ENCODE measurements around the gene CACNA2D2. TPM values are rescaled to one million over a fixed set of nuclear protein-coding genes. Genes with fewer than 3 reads are reported as not detected.

CACNA2D2 gene
- polyA plus RNA-seq, 2 donors: 0.28 to 0.31 TPM

- no peaks in the 10 kb centered on the region for H3K9me3 ChIP-seq (ENCODE audit: control insufficient read depth in 2 of 2, insufficient read depth in 1 of 2, low read depth in 1 of 2, low read length in 1 of 2)
- 38 to 56% methylated on average over 10 of the region's 10 CpGs for WGBS, 2 donors
- H3K4me3 ChIP-seq (ENCODE audit: low read depth in 1 of 2, low read length in 2 of 2): no peak overlapping the region
- H3K4me1 ChIP-seq (ENCODE audit: control insufficient read depth in 2 of 2, insufficient read depth in 2 of 2, low read length in 1 of 2): no peaks in the 10 kb centered on the region
- no peak overlapping the region for H3K27ac ChIP-seq (ENCODE audit: low read depth in 2 of 2, low read length in 1 of 2)
- no peaks in the 10 kb centered on the region for H3K27me3 ChIP-seq (ENCODE audit: control insufficient read depth in 1 of 2, insufficient read depth in 2 of 2, low read length in 2 of 2)
- H3K36me3 ChIP-seq (ENCODE audit: control insufficient read depth in 2 of 2, insufficient read depth in 2 of 2, low read length in 1 of 2): no peaks in the 10 kb centered on the region
Measured at GRCh38 chr3:50473768-50474167, 29.7 kb downstream of the CACNA2D2 start.

GRCh38 chr3:50472958-50473357, 30.5 kb downstream of the CACNA2D2 start:
- H3K27ac ChIP-seq (ENCODE audit: low read depth in 2 of 2, low read length in 1 of 2): no peak overlapping the region
- H3K36me3 ChIP-seq (ENCODE audit: control insufficient read depth in 2 of 2, insufficient read depth in 2 of 2, low read length in 1 of 2): no peaks in the 10 kb centered on the region
- no peaks in the 10 kb centered on the region for H3K9me3 ChIP-seq (ENCODE audit: control insufficient read depth in 2 of 2, insufficient read depth in 1 of 2, low read depth in 1 of 2, low read length in 1 of 2)
- H3K27me3 ChIP-seq (ENCODE audit: control insufficient read depth in 1 of 2, insufficient read depth in 2 of 2, low read length in 2 of 2): no peaks in the 10 kb centered on the region
- WGBS, 2 donors: 75 to 76% methylated on average over 6 of the region's 6 CpGs
- H3K4me3 ChIP-seq (ENCODE audit: low read depth in 1 of 2, low read length in 2 of 2): no peak overlapping the region
- no peaks in the 10 kb centered on the region for H3K4me1 ChIP-seq (ENCODE audit: control insufficient read depth in 2 of 2, insufficient read depth in 2 of 2, low read length in 1 of 2)

- Histone ChIP-seq H3K36me3 (ENCODE audit: control insufficient read depth in 2 of 2, insufficient read depth in 2 of 2, low read length in 1 of 2) (no peaks in the 10 kb centered on the region), H3K27ac (ENCODE audit: low read depth in 2 of 2, low read length in 1 of 2) (no peak overlapping the region), H3K4me3 (ENCODE audit: low read depth in 1 of 2, low read length in 2 of 2) (no peak overlapping the region), H3K27me3 (ENCODE audit: control insufficient read depth in 1 of 2, insufficient read depth in 2 of 2, low read length in 2 of 2) (no peaks in the 10 kb centered on the region), H3K4me1 (ENCODE audit: control insufficient read depth in 2 of 2, insufficient read depth in 2 of 2, low read length in 1 of 2) (no peaks in the 10 kb centered on the region), H3K9me3 (ENCODE audit: control insufficient read depth in 2 of 2, insufficient read depth in 1 of 2, low read depth in 1 of 2, low read length in 1 of 2) (no peaks in the 10 kb centered on the region)
- 86 to 89% methylated on average over 12 of the region's 12 CpGs for WGBS, 2 donors
Measured at GRCh38 chr3:50470658-50471057, 32.8 kb downstream of the CACNA2D2 start.

- no peaks in the 10 kb centered on the region for H3K9me3 ChIP-seq (ENCODE audit: control insufficient read depth in 2 of 2, insufficient read depth in 1 of 2, low read depth in 1 of 2, low read length in 1 of 2)
- 75 to 80% methylated on average over 10 of the region's 10 CpGs for WGBS, 2 donors
Measured at GRCh38 chr3:50467919-50468318, 35.5 kb downstream of the CACNA2D2 start.

GRCh38 chr3:50466177-50466576, 37.3 kb downstream of the CACNA2D2 start:
- Histone ChIP-seq H3K36me3 (ENCODE audit: control insufficient read depth in 2 of 2, insufficient read depth in 2 of 2, low read length in 1 of 2) (no peaks in the 10 kb centered on the region), H3K4me1 (ENCODE audit: control insufficient read depth in 2 of 2, insufficient read depth in 2 of 2, low read length in 1 of 2) (no peaks in the 10 kb centered on the region), H3K27ac (ENCODE audit: low read depth in 2 of 2, low read length in 1 of 2) (no peak overlapping the region), H3K9me3 (ENCODE audit: control insufficient read depth in 2 of 2, insufficient read depth in 1 of 2, low read depth in 1 of 2, low read length in 1 of 2) (no peaks in the 10 kb centered on the region), H3K4me3 (ENCODE audit: low read depth in 1 of 2, low read length in 2 of 2) (no peak overlapping the region), H3K27me3 (ENCODE audit: control insufficient read depth in 1 of 2, insufficient read depth in 2 of 2, low read length in 2 of 2) (no peaks in the 10 kb centered on the region)
- WGBS, 2 donors: 80 to 87% methylated on average over 6 of the region's 6 CpGs

More at GRCh38 chr3:50467919-50468318, 35.5 kb downstream of the CACNA2D2 start:
- H3K27ac ChIP-seq (ENCODE audit: low read depth in 2 of 2, low read length in 1 of 2): no peak overlapping the region
- no peak overlapping the region for H3K4me3 ChIP-seq (ENCODE audit: low read depth in 1 of 2, low read length in 2 of 2)
- H3K4me1 ChIP-seq (ENCODE audit: control insufficient read depth in 2 of 2, insufficient read depth in 2 of 2, low read length in 1 of 2): no peaks in the 10 kb centered on the region
- H3K36me3 ChIP-seq (ENCODE audit: control insufficient read depth in 2 of 2, insufficient read depth in 2 of 2, low read length in 1 of 2): no peaks in the 10 kb centered on the region
- no peaks in the 10 kb centered on the region for H3K27me3 ChIP-seq (ENCODE audit: control insufficient read depth in 1 of 2, insufficient read depth in 2 of 2, low read length in 2 of 2)

- Histone ChIP-seq H3K4me3 (ENCODE audit: low read depth in 1 of 2, low read length in 2 of 2) (no peak overlapping the region), H3K27ac (ENCODE audit: low read depth in 2 of 2, low read length in 1 of 2) (no peak overlapping the region), H3K4me1 (ENCODE audit: control insufficient read depth in 2 of 2, insufficient read depth in 2 of 2, low read length in 1 of 2) (no peaks in the 10 kb centered on the region), H3K27me3 (ENCODE audit: control insufficient read depth in 1 of 2, insufficient read depth in 2 of 2, low read length in 2 of 2) (no peaks in the 10 kb centered on the region), H3K9me3 (ENCODE audit: control insufficient read depth in 2 of 2, insufficient read depth in 1 of 2, low read depth in 1 of 2, low read length in 1 of 2) (no peaks in the 10 kb centered on the region), H3K36me3 (ENCODE audit: control insufficient read depth in 2 of 2, insufficient read depth in 2 of 2, low read length in 1 of 2) (no peaks in the 10 kb centered on the region)
- WGBS, 2 donors: 74 to 75% methylated on average over 6 of the region's 6 CpGs
Measured at GRCh38 chr3:50464569-50464968, 38.9 kb downstream of the CACNA2D2 start.

- Histone ChIP-seq H3K4me1 (ENCODE audit: control insufficient read depth in 2 of 2, insufficient read depth in 2 of 2, low read length in 1 of 2) (no peaks in the 10 kb centered on the region), H3K27me3 (ENCODE audit: control insufficient read depth in 1 of 2, insufficient read depth in 2 of 2, low read length in 2 of 2) (no peaks in the 10 kb centered on the region), H3K27ac (ENCODE audit: low read depth in 2 of 2, low read length in 1 of 2) (no peak overlapping the region), H3K4me3 (ENCODE audit: low read depth in 1 of 2, low read length in 2 of 2) (no peak overlapping the region), H3K36me3 (ENCODE audit: control insufficient read depth in 2 of 2, insufficient read depth in 2 of 2, low read length in 1 of 2) (no peaks in the 10 kb centered on the region), H3K9me3 (ENCODE audit: control insufficient read depth in 2 of 2, insufficient read depth in 1 of 2, low read depth in 1 of 2, low read length in 1 of 2) (no peaks in the 10 kb centered on the region)
- 73 to 77% methylated on average over 3 of the region's 3 CpGs for WGBS, 2 donors
Measured at GRCh38 chr3:50459785-50460184, 43.6 kb downstream of the CACNA2D2 start.

GRCh38 chr3:50457988-50458387, 45.4 kb downstream of the CACNA2D2 start:
- no peaks in the 10 kb centered on the region for H3K4me1 ChIP-seq (ENCODE audit: control insufficient read depth in 2 of 2, insufficient read depth in 2 of 2, low read length in 1 of 2)
- H3K27ac ChIP-seq (ENCODE audit: low read depth in 2 of 2, low read length in 1 of 2): no peak overlapping the region
- no peaks in the 10 kb centered on the region for H3K27me3 ChIP-seq (ENCODE audit: control insufficient read depth in 1 of 2, insufficient read depth in 2 of 2, low read length in 2 of 2)
- H3K36me3 ChIP-seq (ENCODE audit: control insufficient read depth in 2 of 2, insufficient read depth in 2 of 2, low read length in 1 of 2): no peaks in the 10 kb centered on the region
- H3K9me3 ChIP-seq (ENCODE audit: control insufficient read depth in 2 of 2, insufficient read depth in 1 of 2, low read depth in 1 of 2, low read length in 1 of 2): no peaks in the 10 kb centered on the region
- no peak overlapping the region for H3K4me3 ChIP-seq (ENCODE audit: low read depth in 1 of 2, low read length in 2 of 2)
- WGBS, 2 donors: 82 to 91% methylated on average over 7 of the region's 7 CpGs

- no peaks in the 10 kb centered on the region for H3K4me1 ChIP-seq (ENCODE audit: control insufficient read depth in 2 of 2, insufficient read depth in 2 of 2, low read length in 1 of 2)
- WGBS, 2 donors: 73 to 75% methylated on average over 31 of the region's 31 CpGs
Measured at GRCh38 chr3:50455161-50456018, 48.0 kb downstream of the CACNA2D2 start.

GRCh38 chr3:50454481-50455070, 48.9 kb downstream of the CACNA2D2 start:
- WGBS, 2 donors: 79 to 83% methylated on average over 10 of the region's 10 CpGs
- Histone ChIP-seq H3K36me3 (ENCODE audit: control insufficient read depth in 2 of 2, insufficient read depth in 2 of 2, low read length in 1 of 2) (no peaks in the 10 kb centered on the region), H3K27ac (ENCODE audit: low read depth in 2 of 2, low read length in 1 of 2) (no peak overlapping the region), H3K9me3 (ENCODE audit: control insufficient read depth in 2 of 2, insufficient read depth in 1 of 2, low read depth in 1 of 2, low read length in 1 of 2) (no peaks in the 10 kb centered on the region), H3K27me3 (ENCODE audit: control insufficient read depth in 1 of 2, insufficient read depth in 2 of 2, low read length in 2 of 2) (no peaks in the 10 kb centered on the region), H3K4me1 (ENCODE audit: control insufficient read depth in 2 of 2, insufficient read depth in 2 of 2, low read length in 1 of 2) (no peaks in the 10 kb centered on the region), H3K4me3 (ENCODE audit: low read depth in 1 of 2, low read length in 2 of 2) (no peak overlapping the region)

More at GRCh38 chr3:50455161-50456018, 48.0 kb downstream of the CACNA2D2 start:
- no peak overlapping the region for H3K4me3 ChIP-seq (ENCODE audit: low read depth in 1 of 2, low read length in 2 of 2)
- H3K9me3 ChIP-seq (ENCODE audit: control insufficient read depth in 2 of 2, insufficient read depth in 1 of 2, low read depth in 1 of 2, low read length in 1 of 2): no peaks in the 10 kb centered on the region
- no peak overlapping the region for H3K27ac ChIP-seq (ENCODE audit: low read depth in 2 of 2, low read length in 1 of 2)
- H3K27me3 ChIP-seq (ENCODE audit: control insufficient read depth in 1 of 2, insufficient read depth in 2 of 2, low read length in 2 of 2): no peaks in the 10 kb centered on the region
- no peaks in the 10 kb centered on the region for H3K36me3 ChIP-seq (ENCODE audit: control insufficient read depth in 2 of 2, insufficient read depth in 2 of 2, low read length in 1 of 2)

Measured in esophagus (tissue), 2 donors.